Mucosa of descending colon (tissue), 3 donors: ENCODE results near the gene CGNL1. TPM values are rescaled to one million over a fixed set of nuclear protein-coding genes. Genes with fewer than 3 reads are reported as not detected.

Experiments
- ATAC-seq: fragments of 200-7000 bp; cut with Tn5 transposase; one replicate; pipeline ENCODE4 v1.9.1; 2020; ENCODE audit warnings: mild to moderate bottlenecking, moderate library complexity
- DNase-seq, 3 donors: peaks; one replicate each; pipeline ENCODE4 v3.0.0-alpha.2; 2020
- H3K36me3 ChIP-seq: fragments of 200-600 bp; one replicate; pipeline ENCODE4 v1.8.0; 2021; ENCODE audit warnings: low read depth, mild to moderate bottlenecking
- H3K4me1 ChIP-seq: fragments of 200-600 bp; one replicate; pipeline ENCODE4 v1.8.0; 2021; ENCODE audit warnings: low read depth, mild to moderate bottlenecking
- H3K4me3 ChIP-seq: fragments of 200-600 bp; one replicate; pipeline ENCODE4 v1.8.0; 2021; ENCODE audit warnings: mild to moderate bottlenecking
- H3K9me3 ChIP-seq: fragments of 200-600 bp; one replicate; pipeline ENCODE4 v1.8.0; 2021; ENCODE audit warnings: mild to moderate bottlenecking
- intact Hi-C, 2 donors: fragments of 100-400 bp; cut with DNase I in 1 of 2; cut with micrococcal nuclease in 1 of 2; formaldehyde crosslinking; loops; one replicate each; pipeline versions ENCODE4 v1.11.0 to v1.11.1; 2022; cut with DNase I, micrococcal nuclease
- total RNA-seq, 3 donors: library from RNA; stranded (reverse); fragmentation: NEBNext Ultra II Directional in 2 of 3; extraction: Animal tissue kit (Norgen Biotek cat#: 25700) in 2 of 3; gene quantifications; one replicate each; pipeline versions ENCODE4 v1.2.1 to v1.2.4, GENCODE V29; 2021 to 2023
- TF ChIP-seq, protein P1 (sequence below): fragments of 200-600 bp; IDR thresholded peaks from one replicate; pipeline ENCODE4 v1.8.0; 2022; ENCODE audit warnings: antibody characterized with exemption, mild to moderate bottlenecking
- donor health status: DM: no; HTN: no; CAD: no; lungs with moderate emphysema.
- donor health status: DM: no; HTN: no; CAD: no.
- donor health status: DM: no; HTN: yes; CAD: no.

Gene CGNL1
- total RNA-seq, 3 donors from 2014 or later = 3.3 to 4.5 (median 3.9) TPM

DNA sequence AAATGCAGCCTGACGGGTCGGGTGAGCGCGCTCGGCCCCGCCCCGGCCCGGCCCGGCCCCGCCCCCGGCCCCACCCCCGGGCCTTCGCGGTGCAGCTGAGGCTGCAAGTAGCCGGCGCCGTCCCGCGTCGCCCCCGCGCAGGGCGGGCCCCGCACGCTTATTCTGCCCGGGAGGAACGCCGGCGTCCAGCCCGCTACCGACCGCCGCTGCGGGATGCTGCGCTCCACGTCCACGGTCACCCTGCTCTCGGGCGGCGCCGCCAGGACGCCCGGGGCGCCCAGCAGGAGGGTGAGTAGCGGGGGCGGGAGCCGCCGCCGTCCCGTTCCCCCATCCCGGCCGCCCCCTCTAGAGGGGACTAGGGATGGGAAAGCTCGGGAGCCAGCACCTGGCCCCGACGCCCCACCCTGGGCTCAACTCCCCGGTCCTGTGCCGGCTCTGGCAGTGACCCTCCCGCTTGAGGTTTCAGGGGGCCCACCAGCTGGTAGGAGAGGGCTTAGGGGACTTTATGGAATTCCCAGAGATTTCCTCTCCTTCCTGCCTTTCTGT lies 215.6 kb downstream of the CGNL1 start, which contains the start of gene MYZAP:
Gene MYZAP, plus strand, starts transcription at position 83 of the 546 bp plus-strand sequence. Its CDS starts 131 bp downstream, at position 214.
- intact Hi-C loops = no loop called here
- Histone ChIP-seq H3K4me3 (peak within 1 kb of the TSS; percentile 27), H3K9me3 (no peaks in the 10 kb centered on the region), H3K36me3 (no peaks in the 10 kb centered on the region), H3K4me1 (peaks cover 8% of the 10 kb centered on the region)
- TF ChIP-seq, protein P1, sequence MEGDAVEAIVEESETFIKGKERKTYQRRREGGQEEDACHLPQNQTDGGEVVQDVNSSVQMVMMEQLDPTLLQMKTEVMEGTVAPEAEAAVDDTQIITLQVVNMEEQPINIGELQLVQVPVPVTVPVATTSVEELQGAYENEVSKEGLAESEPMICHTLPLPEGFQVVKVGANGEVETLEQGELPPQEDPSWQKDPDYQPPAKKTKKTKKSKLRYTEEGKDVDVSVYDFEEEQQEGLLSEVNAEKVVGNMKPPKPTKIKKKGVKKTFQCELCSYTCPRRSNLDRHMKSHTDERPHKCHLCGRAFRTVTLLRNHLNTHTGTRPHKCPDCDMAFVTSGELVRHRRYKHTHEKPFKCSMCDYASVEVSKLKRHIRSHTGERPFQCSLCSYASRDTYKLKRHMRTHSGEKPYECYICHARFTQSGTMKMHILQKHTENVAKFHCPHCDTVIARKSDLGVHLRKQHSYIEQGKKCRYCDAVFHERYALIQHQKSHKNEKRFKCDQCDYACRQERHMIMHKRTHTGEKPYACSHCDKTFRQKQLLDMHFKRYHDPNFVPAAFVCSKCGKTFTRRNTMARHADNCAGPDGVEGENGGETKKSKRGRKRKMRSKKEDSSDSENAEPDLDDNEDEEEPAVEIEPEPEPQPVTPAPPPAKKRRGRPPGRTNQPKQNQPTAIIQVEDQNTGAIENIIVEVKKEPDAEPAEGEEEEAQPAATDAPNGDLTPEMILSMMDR = no peak
- DNase-seq (peak; percentile 81 to 90 (median 81)), ATAC-seq (peak; percentile 90)

DNA sequence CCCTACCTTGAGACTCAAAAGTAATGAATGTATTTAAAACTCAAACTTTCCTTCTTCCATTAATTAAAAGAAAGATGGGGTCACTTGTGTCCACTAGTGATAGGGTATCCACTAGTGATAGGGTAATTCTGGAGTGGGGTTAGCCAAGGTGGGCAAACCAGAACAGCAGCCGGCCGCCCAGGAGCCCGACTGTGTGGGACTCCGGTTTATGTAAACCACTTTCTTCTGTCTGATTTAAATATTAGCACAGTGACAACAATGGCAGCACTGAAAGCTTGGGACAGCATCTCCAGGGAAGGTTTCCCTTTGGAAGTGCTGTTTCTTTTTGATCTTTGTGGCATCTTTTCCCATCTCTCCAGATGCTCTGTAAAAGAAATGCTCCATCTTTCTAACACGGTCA lies 216.1 kb downstream of the CGNL1 start:
- no peaks in the 10 kb centered on the region for H3K9me3 ChIP-seq
- ATAC-seq = no peak
- DNase-seq = no peak
- intact Hi-C loops = no loop called here
- H3K36me3 ChIP-seq = no peaks in the 10 kb centered on the region
- TF ChIP-seq, protein P1 = no peak
- H3K4me1 ChIP-seq = peaks cover 8% of the 10 kb centered on the region
- peak overlapping the region; percentile 27 for H3K4me3 ChIP-seq

DNA sequence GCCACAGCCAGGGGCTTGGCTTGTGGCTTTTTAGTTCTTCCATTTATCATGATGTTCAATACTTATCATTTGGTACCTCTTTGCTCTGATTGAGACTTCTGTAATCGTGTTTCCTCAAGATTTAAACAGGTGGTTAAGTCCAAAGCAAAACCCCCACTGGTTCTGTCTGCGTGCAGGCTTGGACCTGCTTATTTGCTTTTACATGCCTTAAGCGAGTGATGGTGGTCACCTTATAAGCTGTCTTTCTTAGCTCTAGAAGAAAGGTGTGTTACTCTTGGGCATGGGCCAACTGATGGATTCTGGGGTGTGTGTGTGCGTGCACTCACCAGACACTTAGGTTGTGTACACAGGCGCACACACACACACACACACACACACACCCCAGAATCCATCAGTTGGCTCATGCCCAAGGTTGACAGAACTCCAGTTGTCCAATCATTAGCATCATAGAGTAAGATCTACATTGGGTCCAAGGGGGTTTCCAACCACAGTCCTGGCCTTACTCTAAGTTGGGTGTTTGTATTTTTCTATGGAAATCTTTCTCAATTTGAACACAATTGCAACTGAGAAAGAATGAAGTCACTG lies 216.6 kb downstream of the CGNL1 start:
- H3K4me3 ChIP-seq = no peak overlapping the region
- H3K9me3 ChIP-seq = no peaks in the 10 kb centered on the region
- TF ChIP-seq, protein P1 = no peak
- ATAC-seq (no peak), DNase-seq (no peak)
- intact Hi-C loops = no loop called here
- H3K36me3 ChIP-seq = no peaks in the 10 kb centered on the region
- peaks cover 8% of the 10 kb centered on the region for H3K4me1 ChIP-seq

DNA sequence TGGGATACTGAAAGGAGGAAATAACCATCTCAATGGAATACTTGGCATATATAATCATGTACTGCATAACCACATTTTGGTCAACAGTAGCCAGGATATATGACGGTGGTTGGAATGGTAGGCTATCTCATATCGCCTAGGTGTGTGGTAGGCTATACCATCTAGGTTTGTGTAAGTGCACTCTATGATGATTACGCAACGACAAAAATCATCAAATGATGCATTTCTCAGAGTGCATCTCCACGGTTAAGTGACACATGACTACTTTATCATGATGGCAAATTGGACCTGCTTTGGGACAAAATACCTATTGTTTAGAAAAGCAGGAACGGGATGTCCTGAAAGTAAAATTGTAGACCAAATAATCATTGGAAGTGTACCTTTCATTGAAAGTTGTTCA lies 218.2 kb downstream of the CGNL1 start:
- TF ChIP-seq, protein P1 = no peak
- ATAC-seq (no peak), DNase-seq (no peak)
- Histone ChIP-seq H3K4me3 (no peak overlapping the region), H3K9me3 (no peaks in the 10 kb centered on the region), H3K36me3 (no peaks in the 10 kb centered on the region), H3K4me1 (peaks cover 8% of the 10 kb centered on the region)
- intact Hi-C loops = no loop called here

DNA sequence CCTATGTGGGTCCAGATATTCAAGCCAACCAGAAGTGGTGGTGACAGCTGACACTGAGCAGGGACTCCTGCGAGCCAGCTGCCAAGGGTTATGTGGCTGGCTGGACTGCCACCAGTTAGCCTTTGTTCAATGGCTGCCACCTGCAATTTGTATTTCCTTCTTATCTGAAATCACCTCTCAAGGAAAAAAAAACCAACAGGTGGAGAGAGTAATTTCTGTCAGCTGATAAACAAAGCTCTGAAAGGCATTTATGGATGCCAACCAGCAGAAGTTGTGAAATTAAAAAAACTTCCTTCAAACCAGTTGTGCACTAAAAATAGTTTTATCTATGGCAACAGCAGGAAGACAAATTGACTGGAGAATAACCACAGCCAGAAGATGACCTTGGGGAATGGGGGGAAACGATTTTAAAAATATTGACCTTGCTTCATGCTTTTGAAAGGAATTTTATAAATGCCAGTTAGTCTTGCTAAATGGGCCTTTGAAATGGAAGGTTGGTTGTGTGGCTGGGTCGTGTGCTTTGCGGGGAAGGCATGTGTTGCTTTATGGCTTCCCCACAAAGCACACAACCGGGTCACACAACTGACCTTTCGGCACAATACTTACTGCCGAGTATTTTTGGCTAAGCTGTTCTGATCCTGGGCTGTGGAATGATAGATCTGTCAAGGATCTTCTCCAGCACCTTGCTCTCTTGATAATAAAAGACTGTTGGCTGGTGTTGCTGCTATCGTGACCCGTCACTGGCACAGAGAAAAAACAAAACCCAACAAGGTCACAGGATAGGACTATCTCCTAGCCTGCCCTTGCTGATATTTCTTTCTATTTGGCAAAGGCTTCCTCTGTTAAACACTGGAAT lies 218.9 kb downstream of the CGNL1 start:
- Histone ChIP-seq H3K9me3 (no peaks in the 10 kb centered on the region), H3K4me1 (peaks cover 10% of the 10 kb centered on the region), H3K36me3 (no peaks in the 10 kb centered on the region), H3K4me3 (no peak overlapping the region)
- DNase-seq (peak in 1 of 3 donors; percentile 53), ATAC-seq (peak; percentile 53)
- intact Hi-C loops = no loop called here
- TF ChIP-seq, protein P1 = no peak
